ENCODE measurements around the gene SSU72.
"Not testable (repeated sequence)": the region's sequence is repeated elsewhere in the genome, so short reads cannot be mapped to it uniquely, and the experiment has no call there.

SSU72 gene

DNA sequence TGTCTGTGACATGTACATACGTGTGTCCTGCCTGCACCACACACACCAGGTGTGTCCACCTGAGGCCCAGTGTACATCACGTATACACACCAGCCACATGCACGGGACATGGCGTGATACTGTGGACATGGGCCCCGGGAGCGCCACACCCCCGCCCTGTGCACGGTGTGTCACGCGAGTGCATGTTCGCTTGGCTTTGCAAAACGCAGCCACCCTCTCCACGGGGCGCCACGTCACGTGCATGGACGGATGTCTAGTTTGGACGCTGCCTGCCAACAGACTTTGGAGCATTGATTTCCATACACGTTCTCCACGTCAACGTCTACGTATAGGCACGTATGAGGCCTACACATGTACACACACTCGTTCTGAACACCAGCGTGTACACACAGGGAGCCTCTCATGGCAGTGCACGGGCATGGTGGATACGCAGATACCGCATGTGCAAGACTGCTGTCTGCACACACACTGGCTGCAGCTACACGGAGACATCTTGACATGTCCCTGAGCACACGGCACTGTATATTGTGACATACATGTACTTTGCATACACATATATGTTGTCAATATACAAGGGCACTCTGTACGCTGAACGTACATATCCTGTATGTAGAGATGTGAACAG, 36.9 kb downstream of the SSU72 start:
- 96% methylated on average over 32 of the region's 32 CpGs for WGBS
- Histone ChIP-seq H3K4me3 (ENCODE audit: low read length) (no peak overlapping the region), H3K9me3 (ENCODE audit: insufficient read depth, low read depth, low read length) (no peaks in the 10 kb centered on the region), H3K27ac (ENCODE audit: low read depth, low read length) (no peak overlapping the region), H3K27me3 (ENCODE audit: insufficient read depth, low read length) (no peaks in the 10 kb centered on the region), H3K9ac (ENCODE audit: low read depth, low read length) (no peak overlapping the region), H3K36me3 (ENCODE audit: insufficient read depth, low read length) (peaks cover 19% of the 10 kb centered on the region), H3K4me1 (ENCODE audit: insufficient read depth, low read length) (no peaks in the 10 kb centered on the region)

DNA sequence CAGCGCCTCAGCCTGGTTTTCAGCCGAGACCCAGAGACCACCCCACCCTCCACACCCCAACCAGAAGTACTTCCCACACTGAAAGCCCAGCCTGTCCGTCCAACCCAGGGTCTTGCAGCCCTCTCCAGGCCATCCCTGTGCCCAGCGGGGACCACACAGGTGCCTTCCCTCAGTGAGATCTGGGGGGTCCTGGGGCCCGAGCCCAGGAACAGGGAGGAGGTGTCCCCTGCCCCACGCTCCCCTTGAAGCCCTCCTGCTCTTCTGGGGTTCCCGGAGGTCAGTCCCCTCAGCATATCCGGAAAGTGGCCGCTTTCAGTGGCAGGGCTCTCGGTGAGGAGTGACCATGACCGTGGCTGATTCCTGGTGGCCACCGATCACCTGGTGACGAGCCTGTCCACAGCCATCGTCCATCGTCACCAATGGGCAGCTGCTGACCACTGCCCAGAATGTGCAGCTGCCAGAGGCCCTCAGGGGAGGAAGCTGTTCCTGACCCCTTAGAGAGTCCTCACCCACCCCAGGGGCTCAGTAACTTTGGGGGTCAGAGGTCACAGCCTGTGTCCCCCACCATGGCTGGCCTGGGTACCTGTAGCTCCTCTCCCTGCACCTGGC, 37.6 kb downstream of the SSU72 start:
- Histone ChIP-seq H3K9ac (ENCODE audit: low read depth, low read length) (no peak overlapping the region; the same call in 1 of the 2 replicates), H3K36me3 (ENCODE audit: insufficient read depth, low read length) (peaks cover 14% of the 10 kb centered on the region), H3K4me3 (ENCODE audit: low read length) (no peak overlapping the region), H3K27ac (ENCODE audit: low read depth, low read length) (no peak overlapping the region), H3K27me3 (ENCODE audit: insufficient read depth, low read length) (no peaks in the 10 kb centered on the region), H3K4me1 (ENCODE audit: insufficient read depth, low read length) (no peaks in the 10 kb centered on the region), H3K9me3 (ENCODE audit: insufficient read depth, low read depth, low read length) (no peaks in the 10 kb centered on the region)
- WGBS = 94% methylated on average over 15 of the region's 15 CpGs

DNA sequence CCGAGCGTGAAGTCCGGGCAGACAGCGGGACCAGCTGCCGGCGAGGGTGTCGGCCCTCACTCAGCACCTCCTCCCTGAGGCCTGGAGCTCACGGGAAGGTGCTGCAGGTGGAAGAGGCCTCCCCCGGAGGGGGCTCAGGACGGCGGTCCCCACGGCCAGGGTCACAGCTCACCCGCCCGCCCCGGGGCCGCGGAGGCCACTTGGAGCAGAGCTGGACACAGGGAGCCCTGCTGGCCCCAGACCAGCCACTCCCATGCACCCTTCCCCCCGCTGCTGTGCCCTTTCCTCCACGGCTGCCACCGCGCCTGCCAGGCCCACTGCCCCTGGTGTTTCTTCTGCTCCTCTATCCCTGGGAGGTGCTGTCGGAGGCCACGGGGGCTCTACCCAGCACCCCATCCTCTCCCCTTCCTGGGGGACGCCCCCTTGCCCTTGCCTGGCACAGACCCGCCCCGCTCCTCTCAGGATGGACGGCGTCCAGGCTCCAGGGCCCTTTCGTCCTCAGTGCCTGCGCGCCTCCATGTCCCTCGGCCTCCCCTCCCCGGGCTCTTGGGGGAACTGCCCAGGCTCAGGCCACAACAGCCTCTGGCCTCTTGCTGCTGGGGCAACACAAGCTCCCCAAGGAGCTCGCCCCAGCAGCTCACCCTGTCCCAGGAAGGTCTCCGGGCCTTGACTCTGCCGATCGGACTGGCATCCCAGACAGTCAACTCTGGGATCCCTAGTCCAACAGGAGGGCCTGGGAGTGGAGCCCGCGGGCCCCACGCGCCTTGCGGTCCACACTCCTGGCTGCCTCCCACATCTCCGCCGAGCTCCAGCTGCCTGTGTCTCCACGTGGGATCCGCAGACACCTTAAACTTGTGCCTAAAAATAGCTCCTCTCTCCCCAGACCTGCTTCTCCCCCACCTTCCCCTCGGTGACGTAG, 38.4 kb downstream of the SSU72 start:
- Histone ChIP-seq H3K27me3 (ENCODE audit: insufficient read depth, low read length) (no peaks in the 10 kb centered on the region), H3K4me1 (ENCODE audit: insufficient read depth, low read length) (no peaks in the 10 kb centered on the region), H3K9me3 (ENCODE audit: insufficient read depth, low read depth, low read length) (no peaks in the 10 kb centered on the region), H3K9ac (ENCODE audit: low read depth, low read length) (no peak overlapping the region; the same call in 1 of the 2 replicates), H3K4me3 (ENCODE audit: low read length) (no peak overlapping the region), H3K36me3 (ENCODE audit: insufficient read depth, low read length) (peaks cover 6% of the 10 kb centered on the region; the same call in 1 of the 2 replicates), H3K27ac (ENCODE audit: low read depth, low read length) (no peak overlapping the region; the same call in 1 of the 2 replicates)
- WGBS = 91% methylated on average over 48 of the region's 48 CpGs

DNA sequence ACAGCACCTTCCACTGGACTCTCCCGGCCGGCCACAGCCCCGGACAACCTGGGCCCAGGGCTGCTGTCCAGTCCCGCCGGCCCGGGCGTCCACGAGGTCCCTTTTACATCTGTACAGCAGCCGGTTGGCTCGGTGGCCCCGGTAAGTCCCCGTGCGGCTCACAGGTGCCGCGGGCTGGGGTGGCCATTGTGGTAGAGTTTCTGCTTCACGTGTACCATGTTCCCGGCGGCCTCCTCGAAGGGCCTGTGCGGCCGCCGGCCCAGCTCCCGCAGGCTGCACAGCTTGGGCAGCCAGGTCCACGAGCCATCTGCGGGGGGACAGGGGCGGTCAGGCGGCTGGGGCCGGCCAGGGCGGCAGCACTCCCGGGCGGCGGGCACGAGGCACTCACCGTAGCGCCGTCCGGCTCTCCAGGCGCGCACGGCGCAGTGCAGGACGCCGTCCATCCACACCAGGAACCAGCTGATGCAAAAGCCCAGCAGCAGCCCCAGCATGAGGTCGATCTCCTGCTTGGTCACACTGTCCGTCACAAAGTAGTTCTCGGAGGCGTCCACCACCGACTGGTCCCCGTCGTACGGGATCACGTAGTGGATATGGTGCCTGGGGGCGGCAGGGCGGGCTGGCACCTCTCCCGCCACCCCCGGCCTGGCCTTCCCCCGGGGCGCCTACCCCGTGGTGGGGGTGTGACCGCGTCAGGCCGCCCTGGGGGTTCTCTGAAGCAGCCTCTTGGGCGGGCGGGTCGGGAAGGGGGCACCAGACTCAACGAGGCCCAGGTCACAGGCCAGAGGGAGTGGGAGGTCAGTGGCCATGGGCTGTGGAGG, 39.3 kb downstream of the SSU72 start:
- Histone ChIP-seq H3K27me3 (ENCODE audit: insufficient read depth, low read length) (no peaks in the 10 kb centered on the region), H3K36me3 (ENCODE audit: insufficient read depth, low read length) (peaks cover 5% of the 10 kb centered on the region; the same call in 1 of the 2 replicates), H3K4me3 (ENCODE audit: low read length) (no peak overlapping the region), H3K27ac (ENCODE audit: low read depth, low read length) (no peak overlapping the region), H3K9me3 (ENCODE audit: insufficient read depth, low read depth, low read length) (no peaks in the 10 kb centered on the region), H3K4me1 (ENCODE audit: insufficient read depth, low read length) (no peaks in the 10 kb centered on the region), H3K9ac (ENCODE audit: low read depth, low read length) (no peak overlapping the region)
- 95% methylated on average over 66 of the region's 66 CpGs for WGBS

DNA sequence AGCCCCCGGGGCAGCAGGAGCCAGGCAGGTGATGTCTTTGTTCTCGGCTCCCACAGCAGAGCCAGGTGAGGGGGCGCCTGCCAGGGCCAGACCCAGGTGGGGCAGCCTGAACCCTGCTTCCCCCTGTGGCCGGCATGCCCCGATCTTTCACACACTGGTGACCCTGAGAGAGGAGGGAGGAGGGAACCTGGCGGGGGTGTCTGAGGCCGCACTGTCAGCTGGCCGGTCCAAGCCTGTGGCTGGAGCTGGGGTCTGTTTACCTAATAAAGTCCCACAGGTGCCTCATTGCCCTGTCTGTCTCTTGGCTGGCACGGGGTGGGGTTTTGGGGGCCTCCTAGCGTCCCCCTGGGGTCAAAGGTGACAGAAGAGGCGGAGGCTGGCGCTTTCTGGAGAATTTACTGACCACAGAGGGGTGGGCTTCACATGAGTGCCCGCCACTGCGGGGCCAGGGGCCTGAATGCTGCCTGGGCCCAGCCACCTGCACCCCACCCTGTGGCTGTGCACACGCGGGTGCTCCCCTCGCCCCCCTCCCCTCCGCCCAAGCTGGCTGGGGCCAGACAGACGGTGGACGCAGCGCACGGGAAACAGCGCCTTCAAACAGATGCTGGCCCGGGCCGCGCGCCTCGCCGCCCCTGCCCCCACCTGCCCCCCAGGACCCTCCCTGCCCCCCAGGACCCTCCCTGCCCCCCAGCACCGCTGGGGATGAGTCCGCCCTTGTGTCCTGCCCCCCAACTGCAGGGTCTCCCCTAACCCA, 40.1 kb downstream of the SSU72 start:
- WGBS = 94% methylated on average over 28 of the region's 31 CpGs
- Histone ChIP-seq H3K36me3 (ENCODE audit: insufficient read depth, low read length) (peaks cover 10% of the 10 kb centered on the region), H3K9ac (ENCODE audit: low read depth, low read length) (no peak overlapping the region), H3K9me3 (ENCODE audit: insufficient read depth, low read depth, low read length) (no peaks in the 10 kb centered on the region), H3K4me3 (ENCODE audit: low read length) (no peak overlapping the region), H3K27ac (ENCODE audit: low read depth, low read length) (no peak overlapping the region), H3K27me3 (ENCODE audit: insufficient read depth, low read length) (no peaks in the 10 kb centered on the region), H3K4me1 (ENCODE audit: insufficient read depth, low read length) (no peaks in the 10 kb centered on the region)

DNA sequence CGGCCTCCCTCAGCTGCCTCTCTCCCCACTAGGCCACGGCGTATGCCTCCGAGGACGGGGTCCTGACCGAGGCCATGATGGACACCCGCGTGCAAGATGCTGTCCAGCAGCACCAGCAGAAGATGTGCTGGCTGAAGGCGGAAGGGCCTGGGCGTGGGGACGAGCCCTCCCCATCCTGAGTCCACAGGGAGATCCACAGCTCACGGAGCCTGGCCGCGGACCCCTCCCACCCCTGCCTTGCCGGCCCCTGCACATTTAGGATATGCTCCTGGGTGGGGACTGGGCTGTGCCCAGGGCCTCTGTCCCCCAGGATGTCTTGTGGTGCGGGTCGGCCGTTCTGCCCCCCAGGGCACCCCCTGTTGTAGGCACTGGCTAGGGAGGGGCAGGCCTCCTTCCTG, 40.8 kb downstream of the SSU72 start:
- H3K4me1 ChIP-seq (ENCODE audit: insufficient read depth, low read length); H3K27me3 ChIP-seq (ENCODE audit: insufficient read depth, low read length); H3K4me3 ChIP-seq (ENCODE audit: low read length); H3K9ac ChIP-seq (ENCODE audit: low read depth, low read length); H3K9me3 ChIP-seq (ENCODE audit: insufficient read depth, low read depth, low read length); H3K27ac ChIP-seq (ENCODE audit: low read depth, low read length): not testable (repeated sequence)
- H3K36me3 ChIP-seq (ENCODE audit: insufficient read depth, low read length) = peaks cover 16% of the 10 kb centered on the region
- whole genome bisulfite sequencing = 92% methylated on average over 15 of the region's 18 CpGs

DNA sequence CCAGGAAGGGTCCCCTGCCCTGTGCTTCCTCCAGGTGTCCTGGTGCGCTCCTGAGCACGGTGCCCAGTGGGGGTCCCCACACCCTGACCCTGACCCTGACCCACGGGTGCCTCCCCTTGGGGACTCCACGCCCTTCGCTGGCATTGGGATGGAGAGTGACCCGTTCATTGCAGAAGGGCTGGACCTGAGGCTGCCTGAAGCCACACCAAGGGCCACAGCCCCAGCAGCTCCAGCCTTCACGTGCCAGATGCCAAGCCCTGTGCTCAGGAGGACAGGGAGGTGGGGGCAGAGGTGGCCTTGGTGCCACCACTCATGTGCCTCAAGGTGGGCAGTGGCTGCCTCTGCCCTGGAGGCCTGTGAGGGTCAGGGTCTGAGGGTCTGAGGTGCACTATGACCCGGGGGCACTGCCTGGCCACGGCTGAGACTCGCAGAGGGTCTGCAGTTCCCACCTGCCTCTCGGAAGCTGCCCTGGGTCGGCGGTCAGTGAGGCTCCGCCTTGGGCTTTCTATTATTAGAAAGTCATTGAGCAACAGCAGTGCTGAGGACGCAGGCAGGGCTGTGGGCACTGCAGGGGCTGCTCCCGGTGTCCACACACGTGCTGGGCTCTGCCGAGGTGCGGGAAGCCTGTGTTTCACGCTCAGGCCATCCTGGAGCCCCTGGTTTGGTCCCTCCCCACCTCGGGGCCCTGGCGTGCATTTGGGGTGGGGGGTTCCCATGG, 41.3 kb downstream of the SSU72 start:
- 90% methylated on average over 17 of the region's 22 CpGs for WGBS
- not testable (repeated sequence) for H3K9me3 ChIP-seq (ENCODE audit: insufficient read depth, low read depth, low read length)
- H3K36me3 ChIP-seq (ENCODE audit: insufficient read depth, low read length) = peaks cover 21% of the 10 kb centered on the region

DNA sequence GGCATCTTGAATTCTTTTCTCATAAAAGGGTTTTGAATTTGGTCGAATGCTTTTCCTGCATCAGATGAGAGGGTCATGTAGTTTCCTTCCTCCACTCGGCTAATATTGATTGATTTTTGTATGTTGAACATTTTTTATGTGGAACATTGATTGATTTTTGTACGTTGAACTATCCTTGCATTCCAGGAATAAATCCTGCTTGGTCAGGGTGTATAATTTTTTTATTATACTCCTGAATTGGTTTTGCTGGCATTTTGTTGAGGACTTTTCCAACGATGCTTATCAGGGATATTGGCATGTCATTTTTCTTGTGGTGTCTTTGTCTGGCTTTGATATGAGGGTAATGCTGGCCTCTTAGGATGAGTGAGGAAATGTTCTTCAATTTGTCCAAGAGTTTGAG, 42.7 kb downstream of the SSU72 start:
- H3K9ac ChIP-seq (ENCODE audit: low read depth, low read length) = no peak overlapping the region
- no peak overlapping the region for H3K27ac ChIP-seq (ENCODE audit: low read depth, low read length)
- 92% methylated on average over 4 of the region's 4 CpGs for WGBS
- H3K36me3 ChIP-seq (ENCODE audit: insufficient read depth, low read length) = peaks cover 26% of the 10 kb centered on the region
- H3K9me3 ChIP-seq (ENCODE audit: insufficient read depth, low read depth, low read length) = no peaks in the 10 kb centered on the region
- no peaks in the 10 kb centered on the region for H3K27me3 ChIP-seq (ENCODE audit: insufficient read depth, low read length)
- H3K4me1 ChIP-seq (ENCODE audit: insufficient read depth, low read length) = no peaks in the 10 kb centered on the region
- H3K4me3 ChIP-seq (ENCODE audit: low read length) = no peak overlapping the region

More for the DNA sequence above, 41.3 kb downstream of the SSU72 start:
- H3K27ac ChIP-seq (ENCODE audit: low read depth, low read length); H3K9ac ChIP-seq (ENCODE audit: low read depth, low read length); H3K4me3 ChIP-seq (ENCODE audit: low read length); H3K4me1 ChIP-seq (ENCODE audit: insufficient read depth, low read length); H3K27me3 ChIP-seq (ENCODE audit: insufficient read depth, low read length): not testable (repeated sequence)

DNA sequence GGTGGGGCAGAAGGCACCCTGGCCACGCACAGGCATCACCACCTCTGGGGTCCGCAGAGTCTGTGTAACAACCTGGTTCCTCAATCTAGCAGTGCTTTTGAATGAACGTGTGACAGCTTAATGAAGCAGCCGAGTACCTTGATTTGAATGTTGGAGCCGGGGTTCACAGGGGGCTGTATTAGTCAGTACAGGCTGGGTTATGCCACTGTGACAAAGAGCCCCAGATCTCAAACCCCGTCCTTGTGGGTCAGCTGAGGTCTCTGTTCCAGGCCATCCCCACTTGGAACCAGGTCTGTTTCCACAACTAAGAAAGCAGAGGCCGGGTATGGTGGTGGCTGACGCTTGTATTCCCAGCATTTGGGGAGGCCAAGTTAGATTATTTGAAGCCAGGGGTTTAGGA, 44.7 kb downstream of the SSU72 start:
- H3K36me3 ChIP-seq (ENCODE audit: insufficient read depth, low read length) = peaks cover 37% of the 10 kb centered on the region
- H3K9ac ChIP-seq (ENCODE audit: low read depth, low read length) = no peak overlapping the region
- H3K4me1 ChIP-seq (ENCODE audit: insufficient read depth, low read length) = no peaks in the 10 kb centered on the region
- H3K9me3 ChIP-seq (ENCODE audit: insufficient read depth, low read depth, low read length) = no peaks in the 10 kb centered on the region
- no peak overlapping the region for H3K4me3 ChIP-seq (ENCODE audit: low read length)
- H3K27me3 ChIP-seq (ENCODE audit: insufficient read depth, low read length) = no peaks in the 10 kb centered on the region
- H3K27ac ChIP-seq (ENCODE audit: low read depth, low read length) = no peak overlapping the region
- 97% methylated on average over 8 of the region's 8 CpGs for WGBS

DNA sequence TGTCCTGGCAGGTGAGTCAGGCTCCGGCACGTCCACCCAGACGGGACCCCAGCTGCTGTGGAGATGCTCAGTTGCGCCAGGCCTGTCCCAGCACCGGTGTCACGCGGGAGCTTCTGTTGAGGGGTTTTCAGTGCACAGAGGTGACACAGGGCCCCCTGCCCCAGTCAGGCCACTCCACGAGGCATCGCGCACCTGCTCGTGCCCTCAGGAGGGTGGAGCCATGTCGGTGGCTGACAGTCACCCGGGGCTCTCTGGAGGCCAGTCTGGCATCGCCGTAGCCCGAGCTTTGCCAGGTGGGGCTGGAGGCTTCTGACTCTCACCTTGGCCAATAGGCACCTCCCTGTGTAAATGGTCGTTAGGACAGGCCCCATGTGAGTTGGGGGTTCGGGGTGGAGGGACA, 45.3 kb downstream of the SSU72 start:
- Histone ChIP-seq H3K4me1 (ENCODE audit: insufficient read depth, low read length) (no peaks in the 10 kb centered on the region), H3K27me3 (ENCODE audit: insufficient read depth, low read length) (no peaks in the 10 kb centered on the region), H3K9me3 (ENCODE audit: insufficient read depth, low read depth, low read length) (no peaks in the 10 kb centered on the region), H3K36me3 (ENCODE audit: insufficient read depth, low read length) (peaks cover 40% of the 10 kb centered on the region), H3K27ac (ENCODE audit: low read depth, low read length) (no peak overlapping the region), H3K9ac (ENCODE audit: low read depth, low read length) (no peak overlapping the region), H3K4me3 (ENCODE audit: low read length) (no peak overlapping the region)
- 96% methylated on average over 17 of the region's 18 CpGs for WGBS
